ENCODE results near the gene TMEM117.

TMEM117 gene

DNA sequence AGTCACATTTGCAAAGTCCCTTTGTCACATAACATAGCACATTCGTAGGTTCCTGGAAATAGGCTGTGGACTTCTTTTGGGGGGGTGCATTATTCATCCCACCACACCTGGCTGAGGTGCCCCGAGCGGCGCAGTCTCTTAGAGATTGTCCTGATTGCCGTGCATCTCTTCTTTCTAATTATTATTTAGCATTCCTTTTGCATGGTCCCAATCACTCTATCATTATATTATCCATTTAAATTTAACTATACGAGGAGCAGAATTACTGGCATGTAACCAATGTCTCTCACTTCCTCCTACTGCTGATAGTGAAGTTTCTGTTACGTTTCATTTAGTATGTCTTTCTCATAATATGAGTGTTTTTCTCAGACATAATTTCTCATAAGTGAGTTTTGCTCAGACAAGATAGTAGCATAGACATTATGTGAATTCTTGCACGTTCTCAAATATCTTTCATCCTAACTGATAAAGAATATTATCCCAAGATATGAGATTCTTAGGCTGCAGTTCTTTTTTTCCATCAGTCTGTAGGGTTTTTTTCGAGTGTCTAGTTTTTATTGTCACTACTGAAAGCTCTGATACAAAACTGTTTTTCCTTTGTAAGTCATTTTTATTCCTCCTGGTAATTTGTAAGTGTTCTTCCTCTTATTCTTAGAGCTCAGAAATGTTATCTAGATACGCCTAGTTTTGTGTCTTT, 595.9 kb downstream of the TMEM117 start:
- no peaks in the 10 kb centered on the region for H3K36me3 ChIP-seq (ENCODE audit: low read depth)
- no peak overlapping the region for H3K27ac ChIP-seq (ENCODE audit: poor library complexity, severe bottlenecking)
- no peaks in the 10 kb centered on the region for H3K4me1 ChIP-seq (ENCODE audit: insufficient read depth, poor library complexity, severe bottlenecking)
- ATAC-seq (ENCODE audit: low read depth) = no peak
- DNase-seq (ENCODE audit: low spot score) = no peak
- H3K9me3 ChIP-seq (ENCODE audit: severe bottlenecking) = no peaks in the 10 kb centered on the region
- TF ChIP-seq, protein P1, sequence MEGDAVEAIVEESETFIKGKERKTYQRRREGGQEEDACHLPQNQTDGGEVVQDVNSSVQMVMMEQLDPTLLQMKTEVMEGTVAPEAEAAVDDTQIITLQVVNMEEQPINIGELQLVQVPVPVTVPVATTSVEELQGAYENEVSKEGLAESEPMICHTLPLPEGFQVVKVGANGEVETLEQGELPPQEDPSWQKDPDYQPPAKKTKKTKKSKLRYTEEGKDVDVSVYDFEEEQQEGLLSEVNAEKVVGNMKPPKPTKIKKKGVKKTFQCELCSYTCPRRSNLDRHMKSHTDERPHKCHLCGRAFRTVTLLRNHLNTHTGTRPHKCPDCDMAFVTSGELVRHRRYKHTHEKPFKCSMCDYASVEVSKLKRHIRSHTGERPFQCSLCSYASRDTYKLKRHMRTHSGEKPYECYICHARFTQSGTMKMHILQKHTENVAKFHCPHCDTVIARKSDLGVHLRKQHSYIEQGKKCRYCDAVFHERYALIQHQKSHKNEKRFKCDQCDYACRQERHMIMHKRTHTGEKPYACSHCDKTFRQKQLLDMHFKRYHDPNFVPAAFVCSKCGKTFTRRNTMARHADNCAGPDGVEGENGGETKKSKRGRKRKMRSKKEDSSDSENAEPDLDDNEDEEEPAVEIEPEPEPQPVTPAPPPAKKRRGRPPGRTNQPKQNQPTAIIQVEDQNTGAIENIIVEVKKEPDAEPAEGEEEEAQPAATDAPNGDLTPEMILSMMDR (IDR thresholded peaks at IDR 0.05; ENCODE audit: poor library complexity, severe bottlenecking) = no peak
- H3K4me3 ChIP-seq (ENCODE audit: severe bottlenecking) = no peak overlapping the region
- H3K27me3 ChIP-seq (ENCODE audit: insufficient read depth, poor library complexity, severe bottlenecking) = no peaks in the 10 kb centered on the region

DNA sequence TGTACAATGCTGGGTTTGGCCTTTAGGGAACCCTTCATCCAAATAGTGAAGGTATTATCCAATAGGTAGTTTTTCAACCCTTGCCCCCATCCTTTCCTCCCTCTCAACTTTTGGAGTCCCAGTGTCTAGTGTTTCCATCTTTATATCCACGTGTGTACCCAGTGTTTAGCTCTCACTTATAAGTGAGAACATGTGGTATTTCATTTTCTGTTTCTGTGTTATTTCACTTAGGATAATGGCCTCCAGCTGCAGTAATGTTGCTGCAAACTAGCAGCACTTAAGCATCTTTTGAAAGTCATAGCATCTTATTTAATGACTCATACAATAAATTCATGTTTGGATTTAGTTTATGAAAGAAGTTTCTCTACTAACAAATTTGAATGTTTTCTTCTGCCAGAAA, 597.8 kb downstream of the TMEM117 start:
- Histone ChIP-seq H3K4me3 (ENCODE audit: severe bottlenecking) (no peak overlapping the region), H3K36me3 (ENCODE audit: low read depth) (no peaks in the 10 kb centered on the region), H3K4me1 (ENCODE audit: insufficient read depth, poor library complexity, severe bottlenecking) (no peaks in the 10 kb centered on the region), H3K9me3 (ENCODE audit: severe bottlenecking) (no peaks in the 10 kb centered on the region), H3K27ac (ENCODE audit: poor library complexity, severe bottlenecking) (no peak overlapping the region), H3K27me3 (ENCODE audit: insufficient read depth, poor library complexity, severe bottlenecking) (peaks cover under 1% of the 10 kb centered on the region)
- DNase-seq (ENCODE audit: low spot score) (no peak), ATAC-seq (ENCODE audit: low read depth) (no peak)
- TF ChIP-seq, protein P1 (IDR thresholded peaks at IDR 0.05; ENCODE audit: poor library complexity, severe bottlenecking) = no peak

DNA sequence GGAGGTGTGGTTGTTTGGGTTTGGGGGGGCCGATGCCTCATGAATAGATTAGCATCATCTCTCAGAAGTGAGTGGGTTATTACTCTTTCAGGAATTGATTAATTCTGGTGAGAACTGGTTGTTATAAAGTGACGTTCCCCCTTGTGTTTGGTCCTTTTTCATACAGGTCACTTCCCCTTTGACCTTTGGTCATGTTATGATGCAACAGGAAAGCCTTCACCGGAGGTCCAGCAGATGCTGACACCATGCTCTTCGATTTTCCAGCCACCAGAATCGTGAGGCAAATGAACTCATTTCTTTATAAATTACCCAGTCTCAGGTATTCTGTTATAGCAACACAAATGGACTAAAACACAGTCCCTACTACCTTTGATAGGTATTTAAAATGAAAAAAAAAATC, 600.9 kb downstream of the TMEM117 start:
- Histone ChIP-seq H3K9me3 (ENCODE audit: severe bottlenecking) (no peaks in the 10 kb centered on the region), H3K4me1 (ENCODE audit: insufficient read depth, poor library complexity, severe bottlenecking) (no peaks in the 10 kb centered on the region)
- DNase-seq (ENCODE audit: low spot score) = no peak

More for the DNA sequence above, 600.9 kb downstream of the TMEM117 start:
- H3K4me3 ChIP-seq (ENCODE audit: severe bottlenecking) = no peak overlapping the region
- no peak overlapping the region for H3K27ac ChIP-seq (ENCODE audit: poor library complexity, severe bottlenecking)
- H3K36me3 ChIP-seq (ENCODE audit: low read depth) = no peaks in the 10 kb centered on the region
- no peak for ATAC-seq (ENCODE audit: low read depth)
- TF ChIP-seq, protein P1 (IDR thresholded peaks at IDR 0.05; ENCODE audit: poor library complexity, severe bottlenecking) = no peak
- H3K27me3 ChIP-seq (ENCODE audit: insufficient read depth, poor library complexity, severe bottlenecking) = peaks cover 3% of the 10 kb centered on the region
